GM21367 (cell line): ENCODE data around the gene TINAGL1.
A peak's percentile ranks its signal among the peaks of the same experiment; 100 is the strongest.

ENCODE experiments used
- ATAC-seq: cut with Tn5 transposase; IDR thresholded peaks from one replicate; pipeline ENCODE4 v1.9.1; 2021; ENCODE audit not compliant: unreplicated experiment

TINAGL1 gene, protein sequence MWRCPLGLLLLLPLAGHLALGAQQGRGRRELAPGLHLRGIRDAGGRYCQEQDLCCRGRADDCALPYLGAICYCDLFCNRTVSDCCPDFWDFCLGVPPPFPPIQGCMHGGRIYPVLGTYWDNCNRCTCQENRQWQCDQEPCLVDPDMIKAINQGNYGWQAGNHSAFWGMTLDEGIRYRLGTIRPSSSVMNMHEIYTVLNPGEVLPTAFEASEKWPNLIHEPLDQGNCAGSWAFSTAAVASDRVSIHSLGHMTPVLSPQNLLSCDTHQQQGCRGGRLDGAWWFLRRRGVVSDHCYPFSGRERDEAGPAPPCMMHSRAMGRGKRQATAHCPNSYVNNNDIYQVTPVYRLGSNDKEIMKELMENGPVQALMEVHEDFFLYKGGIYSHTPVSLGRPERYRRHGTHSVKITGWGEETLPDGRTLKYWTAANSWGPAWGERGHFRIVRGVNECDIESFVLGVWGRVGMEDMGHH

GRCh38 chr1:31576201-31576669 is at the start of gene TINAGL1:
TSS of gene TINAGL1 (plus strand) at chr1:31576515. CDS start at chr1:31577149, 634 bp downstream.
- ATAC-seq: no peak

- ATAC-seq: no peak
Measured at GRCh38 chr1:31529999-31530684, 46.2 kb upstream of the TINAGL1 start.

DNA sequence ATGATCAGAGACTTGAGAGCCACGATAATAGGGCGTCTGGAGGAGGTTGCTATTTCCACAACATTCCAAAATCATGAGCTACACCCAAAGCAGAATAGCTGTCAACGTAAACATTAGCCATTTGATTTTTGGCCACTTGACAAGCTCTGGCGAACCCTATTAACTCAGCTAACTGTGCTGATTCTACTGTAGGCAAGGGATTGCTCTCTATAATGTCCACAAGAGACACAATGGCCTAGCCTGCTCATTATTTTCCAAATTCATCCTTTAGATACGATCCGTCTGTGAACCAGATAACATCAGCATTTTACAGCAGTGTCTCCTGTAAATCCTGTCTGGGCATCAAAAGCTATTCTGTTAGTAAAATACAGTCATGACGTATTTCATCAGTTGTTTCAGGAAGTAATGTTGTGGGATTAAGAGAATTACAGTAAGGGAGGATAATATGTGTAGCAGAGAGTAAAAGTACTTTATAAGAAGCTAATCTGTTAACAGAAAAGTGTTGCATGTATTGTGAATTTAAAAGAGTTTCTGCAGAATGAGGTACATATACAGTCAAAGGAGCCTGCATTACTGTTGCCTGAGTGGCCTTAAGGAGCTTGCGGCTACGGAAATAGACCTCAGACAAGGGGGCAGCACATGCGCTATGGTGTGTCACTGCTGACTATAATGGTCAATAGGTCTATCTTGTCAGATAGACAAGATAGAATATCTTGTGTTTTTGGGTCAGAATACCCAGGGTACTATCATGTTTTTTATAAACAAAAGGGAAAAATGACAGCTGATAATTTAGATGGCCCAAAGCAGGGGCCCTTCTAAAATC is 44.9 kb upstream of the TINAGL1 start:
- ATAC-seq: no peak

DNA sequence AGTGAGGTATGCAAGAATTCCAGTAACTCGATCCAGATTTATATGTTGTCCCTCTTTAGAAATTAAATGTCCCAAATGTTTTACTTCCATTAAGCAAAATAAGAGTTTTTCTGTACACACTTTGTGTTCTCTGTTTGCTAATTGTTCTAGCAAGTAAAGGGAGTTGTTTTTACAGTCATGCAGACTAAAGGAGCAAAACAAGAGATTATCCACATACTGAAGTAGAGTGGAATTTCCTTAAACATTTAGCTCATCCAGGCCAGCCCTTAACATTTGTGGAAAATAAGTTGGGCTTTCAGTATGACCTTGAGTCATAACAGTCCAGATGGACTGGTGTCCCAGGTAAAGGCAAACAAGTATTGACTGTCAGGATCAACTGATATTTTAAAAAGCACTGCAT is 44.1 kb upstream of the TINAGL1 start:
- ATAC-seq: no peak

DNA sequence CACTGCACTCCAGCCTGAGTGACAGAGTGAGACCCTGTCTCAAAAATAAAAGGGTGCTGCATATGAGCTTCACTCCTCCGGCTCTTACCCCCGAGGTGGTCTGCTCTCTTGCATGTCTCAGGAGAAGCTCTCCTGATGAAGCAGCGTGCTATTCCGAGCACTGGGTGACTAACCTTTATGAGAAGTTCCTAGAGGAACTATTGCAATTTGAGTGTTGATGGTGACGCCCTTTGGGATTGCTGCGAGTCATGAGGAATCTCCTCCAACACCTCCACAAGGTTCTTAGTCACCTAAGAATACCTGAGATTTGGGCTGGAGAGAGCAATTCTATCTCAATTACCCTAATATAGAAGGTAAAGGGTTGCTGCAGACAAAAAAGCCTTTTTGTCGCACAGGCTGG is 40.8 kb upstream of the TINAGL1 start:
- ATAC-seq: no peak

- ATAC-seq: no peak
Measured at GRCh38 chr1:31539329-31539728, 37.0 kb upstream of the TINAGL1 start.

DNA sequence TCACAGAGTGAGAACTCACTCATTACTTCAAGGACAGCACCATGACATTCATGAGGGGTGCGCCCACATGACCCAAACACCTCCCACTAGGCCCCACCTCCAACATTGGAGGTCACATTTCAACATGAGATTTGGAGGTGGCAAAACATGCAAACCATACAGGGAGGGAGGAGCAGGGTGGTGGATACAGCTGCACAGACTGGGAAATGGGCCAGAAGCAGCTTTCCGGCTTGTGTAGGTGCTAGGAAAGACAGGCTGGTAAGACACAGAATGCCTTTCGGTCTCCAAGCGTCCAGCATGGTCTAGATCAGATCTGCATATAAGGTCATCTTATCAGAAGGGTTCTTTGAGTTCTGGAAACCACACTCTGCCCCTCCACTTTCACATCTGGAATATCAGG is 35.1 kb upstream of the TINAGL1 start:
- ATAC-seq: no peak

GRCh38 chr1:31545927-31546540 is 30.3 kb upstream of the TINAGL1 start:
- no peak for ATAC-seq

DNA sequence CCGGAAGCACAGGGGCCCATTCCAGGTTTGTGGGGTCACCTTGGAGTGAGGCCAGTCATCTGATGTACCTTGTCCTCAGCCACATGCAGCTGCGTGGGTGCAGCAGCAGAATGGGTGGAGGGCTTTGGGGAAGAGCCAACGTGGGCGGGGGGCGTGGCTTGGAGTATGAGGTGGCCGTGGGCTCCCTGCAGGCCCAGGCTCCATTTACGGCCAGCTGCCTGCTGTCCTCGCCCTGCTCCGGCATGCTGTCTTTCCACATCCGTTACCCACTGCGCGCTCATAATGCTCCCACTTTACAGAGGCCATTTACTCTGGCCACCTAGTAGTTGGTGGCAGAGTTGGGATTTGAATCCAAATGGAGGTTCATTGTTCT is 27.8 kb upstream of the TINAGL1 start:
- no peak for ATAC-seq

- ATAC-seq: peak; percentile 74
Measured at GRCh38 chr1:31548907-31549808, 27.2 kb upstream of the TINAGL1 start.

- ATAC-seq: peak; percentile 9
Measured at GRCh38 chr1:31549809-31550620, 26.3 kb upstream of the TINAGL1 start.

GRCh38 chr1:31551208-31551607 is 25.1 kb upstream of the TINAGL1 start:
- no peak for ATAC-seq

- no peak for ATAC-seq
Measured at GRCh38 chr1:31552489-31552888, 23.8 kb upstream of the TINAGL1 start.

GRCh38 chr1:31556481-31557006 is 19.8 kb upstream of the TINAGL1 start:
- ATAC-seq: no peak

DNA sequence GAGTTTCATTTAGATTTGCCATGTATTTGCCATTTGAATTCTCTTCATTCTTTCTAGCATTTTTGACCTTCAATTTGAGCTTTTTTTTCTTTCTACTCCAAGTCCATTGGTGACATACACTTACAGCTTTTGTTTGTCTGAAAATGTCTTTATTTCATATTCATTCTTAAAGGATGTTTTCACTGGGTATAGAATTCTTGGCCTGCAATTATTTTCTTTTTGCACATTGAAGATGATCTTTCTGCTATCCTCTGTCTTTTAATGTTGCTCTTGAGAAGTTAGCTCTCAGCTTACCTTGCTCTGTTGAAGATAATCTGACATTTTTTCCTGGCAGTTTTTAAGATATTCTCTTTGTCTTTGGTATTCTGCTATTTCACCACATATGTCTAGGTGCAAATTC is 16.6 kb upstream of the TINAGL1 start:
- ATAC-seq: no peak

DNA sequence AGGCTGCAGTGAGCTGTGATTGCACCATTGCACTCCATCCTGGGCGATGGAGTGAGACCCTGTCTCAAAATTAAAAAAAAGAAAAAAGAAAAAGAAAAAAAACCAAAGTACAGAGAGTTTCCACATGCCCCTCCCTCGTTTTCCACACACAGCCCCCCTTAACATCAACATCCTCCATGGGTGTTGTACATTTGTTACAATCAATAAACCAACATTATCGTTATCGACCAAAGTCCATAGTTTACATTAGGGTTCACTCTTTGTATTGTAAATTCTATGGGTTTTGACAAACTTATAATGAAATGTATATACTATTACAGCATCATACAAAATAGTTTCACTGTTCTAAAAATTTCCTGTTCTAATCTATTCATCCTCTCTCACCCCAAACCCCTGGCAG is 15.9 kb upstream of the TINAGL1 start:
- no peak for ATAC-seq

- no peak for ATAC-seq
Measured at GRCh38 chr1:31562707-31563360, 13.5 kb upstream of the TINAGL1 start.

DNA sequence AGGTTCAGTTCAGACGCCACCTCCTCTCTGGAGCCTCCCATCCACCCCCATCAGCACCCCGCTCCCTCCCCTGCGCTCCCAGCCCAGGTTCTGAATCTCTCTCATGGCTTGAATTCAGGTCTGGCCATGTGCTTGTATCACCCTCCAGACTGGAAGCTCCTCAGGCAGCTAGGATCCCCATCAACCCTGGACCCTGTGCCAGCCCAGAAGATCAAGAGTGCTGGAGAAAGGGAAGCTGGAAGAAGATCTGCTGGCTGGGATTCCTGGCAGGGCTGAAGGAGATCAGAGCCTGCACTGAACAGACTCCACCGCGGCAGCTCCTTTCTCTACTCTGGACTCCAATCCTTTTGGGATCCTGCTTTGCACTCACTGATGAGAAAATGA is 11.7 kb upstream of the TINAGL1 start:
- ATAC-seq: no peak
